NB4 (cell line): ENCODE measurements around the gene DGKH.

Experiments used
- POLR2A ChIP-seq: IDR thresholded peaks from 2 replicates; pipeline ENCODE4 v1.6.1; 2011; ENCODE audit warnings: mild to moderate bottlenecking; ENCODE audit not compliant: insufficient read length; ENCODE audit errors: extremely low read depth
- TF ChIP-seq, protein P1 (sequence below): IDR thresholded peaks from one replicate; pipeline ENCODE4 v1.5.1; 2012; ENCODE audit warnings: low read depth, low read length

- TF ChIP-seq POLR2A: no peak
- TF ChIP-seq, protein P1, sequence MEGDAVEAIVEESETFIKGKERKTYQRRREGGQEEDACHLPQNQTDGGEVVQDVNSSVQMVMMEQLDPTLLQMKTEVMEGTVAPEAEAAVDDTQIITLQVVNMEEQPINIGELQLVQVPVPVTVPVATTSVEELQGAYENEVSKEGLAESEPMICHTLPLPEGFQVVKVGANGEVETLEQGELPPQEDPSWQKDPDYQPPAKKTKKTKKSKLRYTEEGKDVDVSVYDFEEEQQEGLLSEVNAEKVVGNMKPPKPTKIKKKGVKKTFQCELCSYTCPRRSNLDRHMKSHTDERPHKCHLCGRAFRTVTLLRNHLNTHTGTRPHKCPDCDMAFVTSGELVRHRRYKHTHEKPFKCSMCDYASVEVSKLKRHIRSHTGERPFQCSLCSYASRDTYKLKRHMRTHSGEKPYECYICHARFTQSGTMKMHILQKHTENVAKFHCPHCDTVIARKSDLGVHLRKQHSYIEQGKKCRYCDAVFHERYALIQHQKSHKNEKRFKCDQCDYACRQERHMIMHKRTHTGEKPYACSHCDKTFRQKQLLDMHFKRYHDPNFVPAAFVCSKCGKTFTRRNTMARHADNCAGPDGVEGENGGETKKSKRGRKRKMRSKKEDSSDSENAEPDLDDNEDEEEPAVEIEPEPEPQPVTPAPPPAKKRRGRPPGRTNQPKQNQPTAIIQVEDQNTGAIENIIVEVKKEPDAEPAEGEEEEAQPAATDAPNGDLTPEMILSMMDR: no peak
These were observed 224.3 kb downstream of the DGKH start for GRCh38 chr13:42272804-42273175.
